ENCODE data around the gene CROT. TPM values are rescaled to one million over a fixed set of nuclear protein-coding genes. Genes with fewer than 3 reads are reported as not detected.

The CROT gene
- polyA plus RNA-seq, 2 of the 4 experiments (the other 2 are of a cell fraction) = 12.3 to 18.2 TPM

GRCh38 chr7:87336136-87336535, 9.3 kb upstream of the CROT start:
- Histone ChIP-seq H3K9me3 (0 out of 3 replicates have a peak, but pooled peaks cover 3% of the 10 kb centered on the region), H3K4me3 (no peak overlapping the region), H3K27ac (no peak overlapping the region), H3K4me1 (peaks cover 4% of the 10 kb centered on the region; the same call in 1 of the 3 replicates), H3K4me2 (no peak overlapping the region)
- WGBS (ENCODE audit: missing lambda C conversion rate) = 97% methylated on average over 4 of the region's 4 CpGs
- no peak for DNase-seq (ENCODE audit: low read depth in 1 of 2, low spot score in 1 of 2)
- ATAC-seq = no peak
- ChIA-PET CTCF (interaction anchor here (1.7 kb wide), 1 partner anchor 24 kb away, joined by 7 read pairs; no protein-coding TSS in a partner anchor), POLR2A (no interaction called here)
- no peak for FAIRE-seq
- no peak for TF ChIP-seq SREBF2 (IDR thresholded peaks at IDR 0.05)
- TF ChIP-seq, protein P1, sequence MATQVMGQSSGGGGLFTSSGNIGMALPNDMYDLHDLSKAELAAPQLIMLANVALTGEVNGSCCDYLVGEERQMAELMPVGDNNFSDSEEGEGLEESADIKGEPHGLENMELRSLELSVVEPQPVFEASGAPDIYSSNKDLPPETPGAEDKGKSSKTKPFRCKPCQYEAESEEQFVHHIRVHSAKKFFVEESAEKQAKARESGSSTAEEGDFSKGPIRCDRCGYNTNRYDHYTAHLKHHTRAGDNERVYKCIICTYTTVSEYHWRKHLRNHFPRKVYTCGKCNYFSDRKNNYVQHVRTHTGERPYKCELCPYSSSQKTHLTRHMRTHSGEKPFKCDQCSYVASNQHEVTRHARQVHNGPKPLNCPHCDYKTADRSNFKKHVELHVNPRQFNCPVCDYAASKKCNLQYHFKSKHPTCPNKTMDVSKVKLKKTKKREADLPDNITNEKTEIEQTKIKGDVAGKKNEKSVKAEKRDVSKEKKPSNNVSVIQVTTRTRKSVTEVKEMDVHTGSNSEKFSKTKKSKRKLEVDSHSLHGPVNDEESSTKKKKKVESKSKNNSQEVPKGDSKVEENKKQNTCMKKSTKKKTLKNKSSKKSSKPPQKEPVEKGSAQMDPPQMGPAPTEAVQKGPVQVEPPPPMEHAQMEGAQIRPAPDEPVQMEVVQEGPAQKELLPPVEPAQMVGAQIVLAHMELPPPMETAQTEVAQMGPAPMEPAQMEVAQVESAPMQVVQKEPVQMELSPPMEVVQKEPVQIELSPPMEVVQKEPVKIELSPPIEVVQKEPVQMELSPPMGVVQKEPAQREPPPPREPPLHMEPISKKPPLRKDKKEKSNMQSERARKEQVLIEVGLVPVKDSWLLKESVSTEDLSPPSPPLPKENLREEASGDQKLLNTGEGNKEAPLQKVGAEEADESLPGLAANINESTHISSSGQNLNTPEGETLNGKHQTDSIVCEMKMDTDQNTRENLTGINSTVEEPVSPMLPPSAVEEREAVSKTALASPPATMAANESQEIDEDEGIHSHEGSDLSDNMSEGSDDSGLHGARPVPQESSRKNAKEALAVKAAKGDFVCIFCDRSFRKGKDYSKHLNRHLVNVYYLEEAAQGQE (IDR thresholded peaks at IDR 0.05) = no peak
- no peak for TF ChIP-seq EHMT2 (IDR thresholded peaks at IDR 0.05; ENCODE audit: low read depth)
- TF ChIP-seq, protein P2, sequence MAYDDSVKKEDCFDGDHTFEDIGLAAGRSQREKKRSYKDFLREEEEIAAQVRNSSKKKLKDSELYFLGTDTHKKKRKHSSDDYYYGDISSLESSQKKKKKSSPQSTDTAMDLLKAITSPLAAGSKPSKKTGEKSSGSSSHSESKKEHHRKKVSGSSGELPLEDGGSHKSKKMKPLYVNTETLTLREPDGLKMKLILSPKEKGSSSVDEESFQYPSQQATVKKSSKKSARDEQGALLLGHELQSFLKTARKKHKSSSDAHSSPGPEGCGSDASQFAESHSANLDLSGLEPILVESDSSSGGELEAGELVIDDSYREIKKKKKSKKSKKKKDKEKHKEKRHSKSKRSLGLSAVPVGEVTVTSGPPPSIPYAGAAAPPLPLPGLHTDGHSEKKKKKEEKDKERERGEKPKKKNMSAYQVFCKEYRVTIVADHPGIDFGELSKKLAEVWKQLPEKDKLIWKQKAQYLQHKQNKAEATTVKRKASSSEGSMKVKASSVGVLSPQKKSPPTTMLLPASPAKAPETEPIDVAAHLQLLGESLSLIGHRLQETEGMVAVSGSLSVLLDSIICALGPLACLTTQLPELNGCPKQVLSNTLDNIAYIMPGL (CRISPR knock-in tag; IDR thresholded peaks at IDR 0.05; ENCODE audit: borderline replicate concordance) = no peak
- TF ChIP-seq RFX5 (IDR thresholded peaks at IDR 0.05) = no peak
- TF ChIP-seq, protein P3, sequence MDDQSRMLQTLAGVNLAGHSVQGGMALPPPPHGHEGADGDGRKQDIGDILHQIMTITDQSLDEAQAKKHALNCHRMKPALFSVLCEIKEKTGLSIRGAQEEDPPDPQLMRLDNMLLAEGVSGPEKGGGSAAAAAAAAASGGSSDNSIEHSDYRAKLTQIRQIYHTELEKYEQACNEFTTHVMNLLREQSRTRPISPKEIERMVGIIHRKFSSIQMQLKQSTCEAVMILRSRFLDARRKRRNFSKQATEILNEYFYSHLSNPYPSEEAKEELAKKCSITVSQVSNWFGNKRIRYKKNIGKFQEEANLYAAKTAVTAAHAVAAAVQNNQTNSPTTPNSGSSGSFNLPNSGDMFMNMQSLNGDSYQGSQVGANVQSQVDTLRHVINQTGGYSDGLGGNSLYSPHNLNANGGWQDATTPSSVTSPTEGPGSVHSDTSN (IDR thresholded peaks at IDR 0.05) = no peak
- no peak for TF ChIP-seq POLR2AphosphoS2 (conservative IDR thresholded peaks at IDR 0.05; ENCODE audit: low read length)
- TF ChIP-seq HOXA7 (CRISPR knock-in tag; IDR thresholded peaks at IDR 0.05) = no peak

DNA sequence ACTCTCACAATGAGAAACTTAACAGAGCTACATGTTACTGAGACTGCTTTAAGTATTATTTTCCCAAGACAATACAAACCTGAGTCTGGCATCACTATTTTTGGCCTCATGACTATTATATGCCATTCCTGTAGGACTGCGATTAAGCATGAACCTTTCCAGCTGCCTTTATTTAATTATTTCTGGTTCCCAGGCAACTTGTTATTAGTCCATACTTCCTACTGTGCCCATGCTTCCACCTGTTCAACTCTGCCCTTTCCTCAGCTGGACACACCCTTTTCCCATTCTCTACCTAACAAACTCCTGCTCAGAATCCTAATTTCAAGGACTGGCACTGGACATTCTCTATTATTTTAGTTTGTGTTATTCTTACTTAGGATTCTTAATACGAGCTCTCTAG, 8.1 kb upstream of the CROT start:
- WGBS (ENCODE audit: missing lambda C conversion rate) = 93% methylated on average over 2 of the region's 2 CpGs
- no peak for ATAC-seq
- no peak for TF ChIP-seq E2F6 (IDR thresholded peaks at IDR 0.05; ENCODE audit: borderline replicate concordance, low read depth)
- TF ChIP-seq, protein P4, sequence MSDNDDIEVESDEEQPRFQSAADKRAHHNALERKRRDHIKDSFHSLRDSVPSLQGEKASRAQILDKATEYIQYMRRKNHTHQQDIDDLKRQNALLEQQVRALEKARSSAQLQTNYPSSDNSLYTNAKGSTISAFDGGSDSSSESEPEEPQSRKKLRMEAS (IDR thresholded peaks at IDR 0.05) = no peak
- TF ChIP-seq, protein P5, sequence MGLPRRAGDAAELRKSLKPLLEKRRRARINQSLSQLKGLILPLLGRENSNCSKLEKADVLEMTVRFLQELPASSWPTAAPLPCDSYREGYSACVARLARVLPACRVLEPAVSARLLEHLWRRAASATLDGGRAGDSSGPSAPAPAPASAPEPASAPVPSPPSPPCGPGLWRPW (IDR thresholded peaks at IDR 0.05) = no peak
- no peak for TF ChIP-seq ZSCAN20 (CRISPR knock-in tag; IDR thresholded peaks at IDR 0.05)
- TF ChIP-seq, protein P6, sequence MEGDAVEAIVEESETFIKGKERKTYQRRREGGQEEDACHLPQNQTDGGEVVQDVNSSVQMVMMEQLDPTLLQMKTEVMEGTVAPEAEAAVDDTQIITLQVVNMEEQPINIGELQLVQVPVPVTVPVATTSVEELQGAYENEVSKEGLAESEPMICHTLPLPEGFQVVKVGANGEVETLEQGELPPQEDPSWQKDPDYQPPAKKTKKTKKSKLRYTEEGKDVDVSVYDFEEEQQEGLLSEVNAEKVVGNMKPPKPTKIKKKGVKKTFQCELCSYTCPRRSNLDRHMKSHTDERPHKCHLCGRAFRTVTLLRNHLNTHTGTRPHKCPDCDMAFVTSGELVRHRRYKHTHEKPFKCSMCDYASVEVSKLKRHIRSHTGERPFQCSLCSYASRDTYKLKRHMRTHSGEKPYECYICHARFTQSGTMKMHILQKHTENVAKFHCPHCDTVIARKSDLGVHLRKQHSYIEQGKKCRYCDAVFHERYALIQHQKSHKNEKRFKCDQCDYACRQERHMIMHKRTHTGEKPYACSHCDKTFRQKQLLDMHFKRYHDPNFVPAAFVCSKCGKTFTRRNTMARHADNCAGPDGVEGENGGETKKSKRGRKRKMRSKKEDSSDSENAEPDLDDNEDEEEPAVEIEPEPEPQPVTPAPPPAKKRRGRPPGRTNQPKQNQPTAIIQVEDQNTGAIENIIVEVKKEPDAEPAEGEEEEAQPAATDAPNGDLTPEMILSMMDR (IDR thresholded peaks at IDR 0.05) = no peak
- TF ChIP-seq SREBF2 (IDR thresholded peaks at IDR 0.05) = no peak
- no peak for TF ChIP-seq HOXB5 (CRISPR knock-in tag; IDR thresholded peaks at IDR 0.05)
- TF ChIP-seq CHD4 (IDR thresholded peaks at IDR 0.05; ENCODE audit: borderline replicate concordance) = no peak
- TF ChIP-seq NR3C1 (IDR thresholded peaks at IDR 0.05) = no peak
- no peak for TF ChIP-seq EP300 (IDR thresholded peaks at IDR 0.05)
- no peak for TF ChIP-seq RAD21 (conservative IDR thresholded peaks at IDR 0.05 in 1 of 2, IDR thresholded peaks at IDR 0.05 in 1 of 2)
- TF ChIP-seq MAZ (IDR thresholded peaks at IDR 0.05; ENCODE audit: borderline replicate concordance, low read depth, low read length) = no peak
- no peak for TF ChIP-seq BHLHE40 (IDR thresholded peaks at IDR 0.05; ENCODE audit: low read depth, low read length)
- TF ChIP-seq, protein P2 (CRISPR knock-in tag; IDR thresholded peaks at IDR 0.05; ENCODE audit: borderline replicate concordance) = no peak
- no peak for TF ChIP-seq HEYL (CRISPR knock-in tag; IDR thresholded peaks at IDR 0.05)
- no peak for TF ChIP-seq RFX5 (IDR thresholded peaks at IDR 0.05)
- TF ChIP-seq KDM1A (IDR thresholded peaks at IDR 0.05; ENCODE audit: low read depth) = no peak
- Histone ChIP-seq H3K9me3 (0 out of 3 replicates have a peak, but pooled peaks cover 3% of the 10 kb centered on the region), H3K4me3 (no peak overlapping the region), H3K4me2 (no peak overlapping the region), H3K27ac (no peak overlapping the region), H3K4me1 (peaks cover 4% of the 10 kb centered on the region; the same call in 1 of the 3 replicates)
- no peak for FAIRE-seq
- CTCF ChIA-PET = interaction anchor here (1.7 kb wide), 1 partner anchor 25 kb away, joined by 7 read pairs; no protein-coding TSS in a partner anchor
- POLR2A ChIA-PET = no interaction called here
- no peak for DNase-seq (ENCODE audit: low read depth in 1 of 2, low spot score in 1 of 2)
